Karpas-422 (cell line): ENCODE data around the gene SLC30A5. TPM values are rescaled to one million over a fixed set of nuclear protein-coding genes. Genes with fewer than 3 reads are reported as not detected.
"Not testable (repeated sequence)": the region's sequence is repeated elsewhere in the genome, so short reads cannot be mapped to it uniquely, and the experiment has no call there.

Experiments
- DNase-seq: peaks from one replicate; pipeline ENCODE4 v3.0.0-alpha.2; 2015
- H2AFZ ChIP-seq: fragments of 200-600 bp; sonication (generic); 2 replicates; pipeline ENCODE4 v1.6.1; 2014; ENCODE audit warnings: antibody characterized with exemption, low read length, mixed read lengths
- H3K27ac ChIP-seq: fragments of 200-600 bp; sonication (generic); 2 replicates; pipeline ENCODE4 v1.5.1; 2014; ENCODE audit warnings: mild to moderate bottlenecking, low read length, moderate library complexity
- H3K27me3 ChIP-seq: fragments of 200-600 bp; sonication (generic); 2 replicates; pipeline ENCODE4 v1.6.1; 2014; ENCODE audit warnings: low read length, mixed read lengths
- H3K36me3 ChIP-seq: fragments of 200-600 bp; sonication (generic); 2 replicates; pipeline ENCODE4 v1.6.1; 2014; ENCODE audit warnings: low read length, mixed read lengths; ENCODE audit not compliant: insufficient read depth
- H3K4me1 ChIP-seq: fragments of 200-600 bp; sonication (generic); 2 replicates; pipeline ENCODE4 v1.6.1; 2014; ENCODE audit warnings: mild to moderate bottlenecking, low read length, mixed read lengths
- H3K4me2 ChIP-seq: fragments of 200-600 bp; sonication (generic); 2 replicates; pipeline ENCODE4 v1.6.1; 2014; ENCODE audit warnings: low read length, low read depth, mild to moderate bottlenecking; ENCODE audit not compliant: poor library complexity, severe bottlenecking
- H3K4me3 ChIP-seq: fragments of 200-600 bp; sonication (generic); 2 replicates; pipeline ENCODE4 v1.5.1; 2014; ENCODE audit warnings: mild to moderate bottlenecking, antibody characterized with exemption, low read length, mixed read lengths
- H3K79me2 ChIP-seq: fragments of 200-600 bp; sonication (generic); 2 replicates; pipeline ENCODE4 v1.6.1; 2014; ENCODE audit warnings: mild to moderate bottlenecking, low read length, mixed read lengths
- H3K9ac ChIP-seq: fragments of 200-600 bp; sonication (generic); 2 replicates; pipeline ENCODE4 v1.6.0; 2014; ENCODE audit warnings: low read length
- H3K9me2 ChIP-seq: fragments of 200-600 bp; sonication (generic), shearing (Covaris generic); replicated peaks from 2 replicates; pipeline ENCODE4 v1.6.0; 2014; ENCODE audit warnings: mild to moderate bottlenecking, low read length, moderate library complexity; ENCODE audit not compliant: insufficient read depth
- H3K9me3 ChIP-seq: fragments of 300-700, 200-600 bp; sonication (generic); 2 replicates; pipeline ENCODE4 v1.6.1; 2014; ENCODE audit warnings: low read length, mixed read lengths
- H4K20me1 ChIP-seq: fragments of 200-600 bp; sonication (generic); 2 replicates; pipeline ENCODE4 v1.6.1; 2014; ENCODE audit warnings: mild to moderate bottlenecking, antibody characterized with exemption, low read length, low read depth; ENCODE audit not compliant: insufficient read depth
- total RNA-seq: library from RNA; depleted of rRNA; stranded (reverse); fragments of >200 nt; shearing (Covaris generic); gene quantifications from 2 replicates; pipeline ENCODE4 v1.2.3, GENCODE V29; 2014; ENCODE audit warnings: low replicate concordance; rRNA removed

The SLC30A5 gene
- total RNA-seq: 25.7 and 66.1 TPM in 2 replicates

DNA sequence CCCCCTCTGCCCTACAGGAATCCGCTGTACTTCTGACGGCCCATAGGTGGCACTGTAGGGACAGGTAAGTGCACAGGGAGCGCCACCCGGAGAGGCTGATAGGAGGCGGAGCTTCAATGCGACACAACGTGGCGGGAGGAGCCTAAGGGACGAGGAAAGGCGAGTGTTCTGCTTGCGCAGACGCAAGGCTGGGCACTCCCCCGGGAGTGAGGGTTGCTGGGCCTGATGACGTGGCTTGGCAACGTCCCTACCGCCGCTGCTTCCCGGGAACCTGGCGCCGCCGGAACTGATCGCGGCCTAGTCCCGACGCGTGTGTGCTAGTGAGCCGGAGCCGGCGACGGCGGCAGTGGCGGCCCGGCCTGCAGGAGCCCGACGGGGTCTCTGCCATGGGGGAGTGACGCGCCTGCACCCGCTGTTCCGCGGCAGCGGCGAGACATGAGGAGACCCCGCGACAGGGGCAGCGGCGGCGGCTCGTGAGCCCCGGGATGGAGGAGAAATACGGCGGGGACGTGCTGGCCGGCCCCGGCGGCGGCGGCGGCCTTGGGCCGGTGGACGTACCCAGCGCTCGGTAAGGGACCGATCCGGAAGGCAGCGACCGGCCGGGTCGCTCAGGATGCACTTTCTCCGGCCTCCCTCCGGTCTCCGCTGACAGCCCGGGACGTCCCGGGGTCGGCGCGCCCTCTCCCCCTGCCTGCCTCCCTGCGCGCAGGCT is at the start of gene SLC30A5:
Gene SLC30A5 (plus strand): TSS at position 244 of the 712 bp plus-strand sequence. CDS start 242 bp downstream, at position 486.
- H2AFZ ChIP-seq: peak within 1 kb of the TSS; percentile 85
- no peaks in the 10 kb centered on the region for H3K9me3 ChIP-seq
- peaks cover 10% of the 10 kb centered on the region for H3K4me1 ChIP-seq
- H4K20me1 ChIP-seq: no peaks in the 10 kb centered on the region
- peak; percentile 100 for DNase-seq
- H3K27me3 ChIP-seq: no peaks in the 10 kb centered on the region
- H3K4me2 ChIP-seq: peak within 1 kb of the TSS; percentile 98
- H3K27ac ChIP-seq: peak within 1 kb of the TSS; percentile 44
- H3K36me3 ChIP-seq: peaks cover 4% of the 10 kb centered on the region; the same call in 1 of the 2 replicates
- no peaks in the 10 kb centered on the region for H3K9me2 ChIP-seq
- peak within 1 kb of the TSS; percentile 95 for H3K4me3 ChIP-seq
- H3K79me2 ChIP-seq: peaks cover 49% of the 10 kb centered on the region
- H3K9ac ChIP-seq: peak within 1 kb of the TSS; percentile 95

DNA sequence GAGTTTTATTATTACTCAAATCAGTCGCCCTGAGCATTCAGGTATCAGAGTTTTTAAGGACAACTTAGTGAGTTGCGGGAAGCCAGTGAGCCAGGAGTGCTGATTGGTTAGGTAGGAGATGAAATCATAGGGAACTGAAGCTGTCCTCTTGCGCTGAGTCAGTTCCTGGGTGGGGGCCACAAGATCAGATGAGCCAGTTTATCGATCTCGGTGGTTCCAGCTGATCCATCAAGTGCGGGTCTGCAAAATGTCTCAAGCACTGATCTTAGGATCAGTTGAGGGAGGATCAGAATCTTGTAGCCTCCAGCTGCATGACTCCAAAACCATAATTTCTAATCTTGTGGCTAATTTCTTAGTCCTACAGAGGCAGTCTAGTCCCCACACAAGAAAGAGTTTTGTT is 48.6 kb upstream of the SLC30A5 start:
- not testable (repeated sequence) for H3K9ac ChIP-seq

DNA sequence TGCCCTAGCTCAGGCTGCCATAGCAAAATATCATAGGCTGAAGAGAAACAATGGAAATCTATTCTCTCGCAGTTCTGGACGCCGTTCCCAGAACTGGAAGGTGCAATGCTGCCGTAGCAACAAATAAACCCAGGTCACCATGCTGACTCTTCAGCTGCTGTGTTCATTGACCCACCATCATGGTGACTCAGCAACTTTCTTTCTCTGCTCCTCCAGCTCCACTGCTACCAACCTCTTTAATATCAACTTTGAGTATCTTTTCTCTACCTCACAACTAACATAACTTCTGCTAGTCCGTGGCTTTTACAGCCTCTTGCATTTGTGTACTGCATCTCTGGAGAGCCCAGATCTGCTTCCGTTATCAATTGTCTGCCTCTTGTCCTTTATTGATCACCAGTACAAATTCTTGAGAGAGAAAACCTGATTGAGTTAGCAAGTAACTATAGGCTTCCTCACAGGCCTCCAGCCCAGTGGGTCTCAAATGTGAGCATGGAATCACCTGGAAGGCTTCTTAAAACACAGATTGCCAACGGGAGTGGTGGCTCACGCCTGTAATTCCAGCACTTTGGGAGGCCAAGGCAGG is 47.3 kb upstream of the SLC30A5 start:
- Histone ChIP-seq H3K9ac (no peak overlapping the region), H3K4me1 (peaks cover 10% of the 10 kb centered on the region), H3K4me3 (no peak overlapping the region), H4K20me1 (no peaks in the 10 kb centered on the region), H3K9me3 (no peaks in the 10 kb centered on the region), H3K9me2 (no peaks in the 10 kb centered on the region), H3K4me2 (no peak overlapping the region), H2AFZ (no peak overlapping the region; the same call in 1 of the 2 replicates), H3K27ac (no peak overlapping the region), H3K36me3 (no peaks in the 10 kb centered on the region), H3K79me2 (no peaks in the 10 kb centered on the region), H3K27me3 (no peaks in the 10 kb centered on the region)
- no peak for DNase-seq

More for the DNA sequence above, 48.6 kb upstream of the SLC30A5 start:
- not testable (repeated sequence) for H3K79me2 ChIP-seq, H3K4me2 ChIP-seq, H3K27ac ChIP-seq, DNase-seq, H4K20me1 ChIP-seq, H3K36me3 ChIP-seq, H3K9me2 ChIP-seq, H2AFZ ChIP-seq, H3K9me3 ChIP-seq, H3K27me3 ChIP-seq, H3K4me1 ChIP-seq, H3K4me3 ChIP-seq

DNA sequence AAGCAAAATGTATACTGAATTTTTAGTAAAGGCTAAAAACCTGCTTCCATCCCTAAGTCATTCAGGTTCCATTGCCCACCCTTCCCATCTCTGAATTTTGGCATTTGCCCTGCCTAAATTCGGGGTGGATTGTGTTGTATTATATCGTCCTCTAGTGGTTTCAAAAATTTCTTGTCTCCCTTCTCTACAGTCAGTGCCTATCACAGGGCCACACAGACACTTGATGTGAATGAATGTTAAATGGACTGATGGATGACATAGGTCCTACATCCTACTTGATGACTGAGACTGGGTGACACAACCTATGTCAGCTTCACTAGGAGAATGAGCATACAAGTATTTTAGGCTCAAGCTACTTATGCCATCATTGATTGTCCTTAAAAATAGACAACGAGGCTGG is 45.6 kb upstream of the SLC30A5 start:
- Histone ChIP-seq H2AFZ (0 out of 2 replicates have a peak overlapping the region, but pooled peaks have one; percentile 58), H3K79me2 (no peaks in the 10 kb centered on the region), H3K27ac (no peak overlapping the region), H3K4me2 (no peak overlapping the region), H3K4me1 (peaks cover 10% of the 10 kb centered on the region), H3K9me2 (no peaks in the 10 kb centered on the region), H3K9me3 (no peaks in the 10 kb centered on the region), H4K20me1 (no peaks in the 10 kb centered on the region), H3K36me3 (no peaks in the 10 kb centered on the region), H3K9ac (no peak overlapping the region), H3K27me3 (no peaks in the 10 kb centered on the region), H3K4me3 (no peak overlapping the region)
- DNase-seq: peak; percentile 61

DNA sequence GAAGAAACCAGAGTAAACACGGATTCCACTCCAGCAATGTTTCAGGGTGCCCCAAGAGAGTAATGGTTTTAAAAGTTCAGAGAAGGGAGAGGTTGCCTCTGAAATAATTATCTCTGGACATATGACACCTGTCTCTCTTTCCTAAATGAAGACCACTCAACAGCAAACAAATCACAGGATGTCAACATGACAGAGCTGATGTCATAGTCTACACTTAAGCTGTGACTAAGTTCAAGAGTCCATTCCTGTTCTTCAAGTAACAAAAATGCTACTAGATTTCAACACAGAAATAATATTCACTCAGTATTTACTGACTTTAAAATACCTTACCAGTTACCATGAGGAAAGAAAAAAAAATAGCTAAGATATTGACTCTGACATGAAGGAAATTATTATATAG is 44.7 kb upstream of the SLC30A5 start:
- Histone ChIP-seq H3K27ac (no peak overlapping the region), H3K9me3 (no peaks in the 10 kb centered on the region), H3K4me1 (peaks cover 4% of the 10 kb centered on the region), H3K36me3 (no peaks in the 10 kb centered on the region), H3K4me2 (no peak overlapping the region), H2AFZ (no peak overlapping the region), H3K4me3 (no peak overlapping the region), H3K27me3 (no peaks in the 10 kb centered on the region), H3K9me2 (no peaks in the 10 kb centered on the region), H3K9ac (no peak overlapping the region), H4K20me1 (no peaks in the 10 kb centered on the region), H3K79me2 (no peaks in the 10 kb centered on the region)
- no peak for DNase-seq

DNA sequence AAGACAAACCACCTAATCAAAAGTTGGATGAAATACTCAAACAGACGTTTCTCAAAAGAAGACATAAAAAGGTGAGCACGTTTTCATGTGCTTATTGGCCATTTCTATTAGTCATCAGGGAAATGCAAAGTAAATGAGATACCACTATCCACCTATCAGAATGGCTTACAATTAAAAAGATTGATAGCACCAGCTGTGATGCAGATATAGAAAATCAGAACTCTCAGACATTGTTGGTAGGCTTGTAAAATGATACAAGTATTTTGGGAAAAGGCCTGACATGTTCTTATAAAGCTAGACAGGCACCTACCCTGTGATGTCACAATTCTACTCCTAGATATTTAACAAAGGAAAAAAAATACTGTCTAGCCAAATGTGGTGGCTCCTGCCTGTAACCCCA is 44.0 kb upstream of the SLC30A5 start:
- no peaks in the 10 kb centered on the region for H3K9me2 ChIP-seq

DNA sequence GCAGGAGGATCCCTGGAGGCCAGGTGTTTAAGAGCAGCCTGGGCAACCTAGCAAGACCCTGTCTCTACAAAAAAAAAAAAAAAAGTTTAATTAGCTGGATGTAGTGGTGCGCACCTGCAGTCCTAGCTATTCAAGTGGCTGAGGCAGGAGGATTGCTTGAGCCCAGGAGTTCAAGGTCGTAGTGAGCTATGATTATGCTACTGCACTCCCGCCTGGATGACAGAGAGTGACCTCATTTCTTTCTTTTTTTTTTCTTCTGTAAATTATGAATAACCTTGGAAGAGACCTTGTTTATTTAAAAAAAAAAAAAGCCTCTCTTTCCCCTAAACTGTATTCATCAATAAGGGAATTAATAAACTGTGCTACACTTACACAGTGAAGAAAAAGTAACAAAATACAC is 43.6 kb upstream of the SLC30A5 start:
- Histone ChIP-seq H3K36me3 (no peaks in the 10 kb centered on the region), H2AFZ (no peak overlapping the region), H3K9me2 (no peaks in the 10 kb centered on the region), H3K4me2 (no peak overlapping the region), H3K4me3 (no peak overlapping the region), H3K79me2 (no peaks in the 10 kb centered on the region), H3K4me1 (peaks cover 4% of the 10 kb centered on the region), H4K20me1 (no peaks in the 10 kb centered on the region), H3K9ac (no peak overlapping the region), H3K27me3 (no peaks in the 10 kb centered on the region), H3K9me3 (no peaks in the 10 kb centered on the region), H3K27ac (no peak overlapping the region)
- no peak for DNase-seq

More for the DNA sequence above, 44.0 kb upstream of the SLC30A5 start:
- no peaks in the 10 kb centered on the region for H3K27me3 ChIP-seq
- no peak overlapping the region for H2AFZ ChIP-seq
- H4K20me1 ChIP-seq: no peaks in the 10 kb centered on the region
- DNase-seq: no peak
- no peaks in the 10 kb centered on the region for H3K9me3 ChIP-seq
- H3K4me3 ChIP-seq: no peak overlapping the region
- no peak overlapping the region for H3K9ac ChIP-seq
- no peak overlapping the region for H3K4me2 ChIP-seq
- H3K27ac ChIP-seq: no peak overlapping the region
- H3K4me1 ChIP-seq: peaks cover 4% of the 10 kb centered on the region
- no peaks in the 10 kb centered on the region for H3K79me2 ChIP-seq
- no peaks in the 10 kb centered on the region for H3K36me3 ChIP-seq

DNA sequence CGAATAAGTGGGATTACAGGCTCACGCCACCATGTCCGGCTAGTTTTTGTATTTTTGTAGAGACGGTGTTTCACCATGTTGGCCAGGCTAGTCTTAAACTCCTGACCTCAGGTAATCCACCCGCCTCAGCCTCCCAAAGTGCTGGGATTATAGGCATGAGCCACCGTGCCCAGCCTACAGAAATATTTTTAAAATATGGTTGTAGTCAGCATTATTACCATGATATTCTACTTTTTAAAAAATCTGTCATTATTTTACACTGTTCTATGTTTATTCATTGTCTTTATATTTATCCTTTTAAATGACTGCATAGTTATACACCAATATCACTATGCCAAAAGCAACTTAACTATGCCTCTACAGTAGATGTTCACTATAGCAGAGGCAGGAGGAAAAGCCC is 41.6 kb upstream of the SLC30A5 start:
- Histone ChIP-seq H3K4me1 (peaks cover 4% of the 10 kb centered on the region), H3K36me3 (no peaks in the 10 kb centered on the region), H4K20me1 (no peaks in the 10 kb centered on the region), H3K4me3 (no peak overlapping the region), H2AFZ (no peak overlapping the region), H3K4me2 (no peak overlapping the region), H3K79me2 (no peaks in the 10 kb centered on the region), H3K9me3 (no peaks in the 10 kb centered on the region), H3K27me3 (no peaks in the 10 kb centered on the region), H3K27ac (no peak overlapping the region), H3K9ac (no peak overlapping the region), H3K9me2 (no peaks in the 10 kb centered on the region)
- no peak for DNase-seq
